Muscle of arm (tissue), 12 donors: Measurements from ENCODE around the gene CDH8. TPM values are rescaled to one million over a fixed set of nuclear protein-coding genes. Genes with fewer than 3 reads are reported as not detected.
"Not testable (repeated sequence)": the region's sequence is repeated elsewhere in the genome, so short reads cannot be mapped to it uniquely, and the experiment has no call there.

ENCODE experiments used
- DNase-seq: peaks from one replicate; pipeline ENCODE4 v3.0.0-alpha.2; 2013
- polyA plus RNA-seq, 12 donors: library from polyadenylated mRNA; unstranded; fragments of 120-200 nt; gene quantifications; one replicate each; pipeline ENCODE4 v1.2.1, GENCODE V29; 2013; ENCODE audit not compliant: insufficient read length in 12 of 12

CDH8 gene
- polyA plus RNA-seq, 12 donors = 1.0 to 3.3 (median 2.2) TPM; not detected in 2

- no peak for DNase-seq
These were observed 95.6 kb downstream of the CDH8 start for GRCh38 chr16:61940611-61941010.

DNA sequence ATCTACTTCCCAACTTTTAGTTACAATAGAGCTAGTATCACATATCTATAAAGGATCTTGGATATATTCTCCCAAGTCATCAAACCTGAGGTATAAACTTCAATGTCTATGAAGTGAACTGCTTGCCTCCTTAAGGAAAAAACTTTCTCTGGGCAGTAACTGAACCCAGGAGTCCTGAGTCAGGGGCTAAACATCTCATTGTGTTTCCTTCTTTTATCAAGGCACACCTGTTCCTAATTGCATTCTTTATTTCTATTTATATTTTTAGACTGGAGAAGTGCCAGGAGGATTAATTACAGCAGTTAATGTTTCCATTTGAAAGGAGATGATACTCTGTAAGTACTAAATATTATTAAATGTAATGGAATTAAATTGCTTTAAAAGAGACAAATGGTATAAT, 98.6 kb downstream of the CDH8 start:
- no peak for DNase-seq

- no peak for DNase-seq
These were observed 99.7 kb downstream of the CDH8 start for GRCh38 chr16:61936522-61936921.

- no peak for DNase-seq
These were observed 101.6 kb downstream of the CDH8 start for GRCh38 chr16:61934601-61935000.

DNA sequence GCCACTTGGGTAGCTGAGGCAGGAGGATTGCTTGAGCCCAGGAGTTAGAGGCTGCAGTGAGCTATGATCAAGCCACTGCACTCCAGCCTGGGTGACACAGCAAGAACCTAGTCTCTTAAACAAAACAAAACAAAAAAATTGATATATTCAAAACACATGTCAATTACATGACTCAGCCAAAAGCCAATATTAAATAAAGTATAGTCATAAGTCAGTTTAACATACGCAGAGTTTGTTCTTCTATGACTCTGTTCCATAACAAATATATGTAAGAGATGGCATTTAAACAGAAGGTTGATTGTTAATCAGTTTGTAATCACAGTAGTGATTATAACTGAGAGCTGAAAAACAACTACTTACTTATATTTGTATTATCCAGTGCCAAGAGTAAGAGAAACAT, 106.5 kb downstream of the CDH8 start:
- no peak for DNase-seq

GRCh38 chr16:61926766-61927165, 109.5 kb downstream of the CDH8 start:
- no peak for DNase-seq

GRCh38 chr16:61923629-61924028, 112.6 kb downstream of the CDH8 start:
- no peak for DNase-seq

DNA sequence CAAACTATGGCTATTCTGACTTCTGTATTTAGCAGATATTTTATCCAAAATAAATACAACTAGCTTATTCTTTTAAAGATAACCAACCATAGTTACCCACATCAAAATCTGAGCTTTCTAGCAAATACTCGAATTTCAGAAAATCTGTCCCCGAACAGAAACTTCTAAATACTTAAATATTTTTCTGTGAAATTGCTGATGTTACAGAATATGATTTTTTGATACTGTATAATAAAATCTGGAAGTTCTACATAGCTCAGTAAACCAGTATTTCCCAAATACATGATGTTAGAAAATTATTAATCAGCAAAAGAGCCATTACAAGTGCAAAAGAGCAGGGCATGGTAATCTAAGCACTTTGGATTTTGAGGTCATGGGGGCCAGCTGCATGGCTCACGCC, 114.9 kb downstream of the CDH8 start:
- no peak for DNase-seq

DNA sequence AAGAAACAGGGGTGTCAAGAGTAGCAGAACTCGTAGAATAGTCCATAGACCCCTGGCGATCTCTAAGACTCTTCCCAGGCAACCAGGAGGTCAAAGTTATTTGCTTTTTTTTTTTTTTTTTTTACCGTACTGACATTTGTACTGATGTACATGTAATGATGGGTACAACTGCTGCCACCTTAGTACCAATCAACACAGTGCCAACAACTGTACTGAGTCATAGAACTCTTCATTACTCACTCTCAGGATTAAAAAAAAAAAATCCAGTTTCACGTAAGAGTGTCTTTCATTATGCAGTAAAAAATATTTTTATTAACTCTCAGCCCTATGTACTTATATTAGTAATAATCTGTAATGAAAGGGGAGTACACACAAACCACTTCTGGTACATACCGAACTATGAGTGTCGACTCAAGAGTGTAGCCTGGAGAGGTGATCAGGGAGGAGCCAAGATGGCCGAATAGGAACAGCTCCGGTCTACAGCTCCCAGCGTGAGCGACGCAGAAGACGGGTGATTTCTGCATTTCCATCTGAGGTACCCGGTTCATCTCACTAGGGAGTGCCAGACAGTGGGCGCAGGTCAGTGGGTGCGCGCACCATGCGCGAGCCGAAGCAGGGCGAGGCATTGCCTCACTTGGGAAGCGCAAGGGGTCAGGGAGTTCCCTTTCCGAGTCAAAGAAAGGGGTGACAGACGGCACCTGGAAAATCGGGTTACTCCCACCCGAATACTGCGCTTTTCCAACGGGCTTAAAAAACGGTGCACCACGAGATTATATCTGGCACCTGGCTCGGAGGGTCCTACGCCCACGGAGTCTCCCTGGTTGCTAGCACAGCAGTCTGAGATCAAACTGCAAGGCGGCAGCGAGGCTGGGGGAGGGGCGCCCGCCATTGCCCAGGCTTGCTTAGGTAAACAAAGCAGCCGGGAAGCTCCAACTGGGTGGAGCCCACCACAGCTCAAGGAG, 118.1 kb downstream of the CDH8 start:
- DNase-seq = not testable (repeated sequence)

- no peak for DNase-seq
These were observed 120.7 kb downstream of the CDH8 start for GRCh38 chr16:61915569-61915968.

DNA sequence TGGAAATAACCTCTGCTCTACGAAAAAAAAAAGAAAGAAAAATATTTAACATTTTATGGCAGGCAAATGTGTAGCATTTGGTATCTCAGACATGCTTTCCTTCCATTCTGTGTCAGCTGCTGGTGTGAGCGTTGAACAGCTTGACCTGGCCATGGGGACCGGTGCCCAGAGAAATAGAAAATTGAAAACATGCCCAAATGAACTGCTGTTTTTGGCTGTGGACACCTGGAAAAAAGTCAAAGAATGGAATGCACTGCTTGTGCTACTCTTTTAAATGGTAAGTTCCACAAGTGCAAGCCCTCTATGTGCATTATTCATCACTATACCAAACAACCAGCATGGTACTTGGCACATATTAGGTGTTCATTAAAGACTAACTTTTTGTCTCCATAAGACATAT, 127.2 kb downstream of the CDH8 start:
- DNase-seq = peak; percentile 36

DNA sequence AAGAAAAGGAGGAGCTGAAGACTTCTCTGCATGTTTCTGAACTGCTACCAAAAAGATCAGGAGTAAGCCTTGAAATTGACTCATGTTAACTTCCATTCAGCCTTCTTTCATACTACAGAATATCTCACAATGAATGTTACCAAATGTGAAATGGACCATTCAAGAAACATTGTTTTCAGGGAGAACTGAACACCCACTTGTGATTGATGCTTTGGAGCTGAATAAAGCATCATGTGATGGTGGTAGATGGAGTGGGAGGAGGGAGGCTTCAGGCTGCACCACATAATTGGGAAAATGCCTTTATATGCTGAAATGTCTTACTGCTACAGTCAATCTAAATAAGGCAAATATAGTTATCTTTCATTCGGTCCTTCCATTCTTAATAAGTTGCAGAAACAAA, 127.8 kb downstream of the CDH8 start:
- no peak for DNase-seq

GRCh38 chr16:61901689-61902088, 134.5 kb downstream of the CDH8 start:
- no peak for DNase-seq

- no peak for DNase-seq
These were observed 135.8 kb downstream of the CDH8 start for GRCh38 chr16:61900482-61900881.

GRCh38 chr16:61897657-61898056, 138.6 kb downstream of the CDH8 start:
- DNase-seq = no peak

DNA sequence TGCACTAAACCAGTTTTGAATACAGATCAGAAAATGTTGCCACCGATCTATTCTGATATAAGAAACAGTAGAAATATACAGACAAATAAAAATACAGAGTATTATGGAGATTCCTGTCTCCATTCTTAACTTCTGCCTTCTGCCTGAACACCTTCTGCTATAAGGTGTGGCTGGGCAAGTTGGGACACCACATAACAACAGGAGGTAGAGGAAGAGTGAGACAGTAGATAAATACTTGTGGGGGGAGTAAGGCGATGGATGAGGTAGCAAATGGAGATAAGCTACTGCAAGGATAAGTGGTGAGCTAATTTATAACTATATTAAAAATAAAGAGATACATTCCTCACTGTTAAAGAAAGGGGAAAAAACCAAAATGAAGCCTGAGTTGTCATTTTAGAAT, 143.7 kb downstream of the CDH8 start:
- no peak for DNase-seq

GRCh38 chr16:61891460-61891859, 144.8 kb downstream of the CDH8 start:
- DNase-seq = no peak

- no peak for DNase-seq
These were observed 145.9 kb downstream of the CDH8 start for GRCh38 chr16:61890386-61890785.

DNA sequence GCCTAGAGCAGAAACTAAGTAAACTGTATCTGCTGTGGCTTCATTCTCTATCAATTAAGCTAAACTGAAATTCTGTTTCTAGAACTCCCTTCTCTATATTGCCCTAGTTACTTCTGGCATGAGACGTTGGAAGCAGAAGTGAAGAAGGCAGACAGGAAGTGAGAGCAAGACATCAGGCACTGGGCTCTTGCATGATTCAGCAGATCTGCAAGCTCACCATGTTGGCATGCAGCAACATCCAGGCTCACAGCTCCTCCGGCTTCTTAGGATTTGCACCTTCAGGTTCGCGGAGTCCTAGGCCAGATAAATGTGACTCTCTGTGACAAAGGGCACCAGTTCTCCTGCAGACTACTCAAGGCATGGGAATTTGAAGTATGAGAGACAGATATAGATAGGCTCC, 148.3 kb downstream of the CDH8 start:
- no peak for DNase-seq

DNA sequence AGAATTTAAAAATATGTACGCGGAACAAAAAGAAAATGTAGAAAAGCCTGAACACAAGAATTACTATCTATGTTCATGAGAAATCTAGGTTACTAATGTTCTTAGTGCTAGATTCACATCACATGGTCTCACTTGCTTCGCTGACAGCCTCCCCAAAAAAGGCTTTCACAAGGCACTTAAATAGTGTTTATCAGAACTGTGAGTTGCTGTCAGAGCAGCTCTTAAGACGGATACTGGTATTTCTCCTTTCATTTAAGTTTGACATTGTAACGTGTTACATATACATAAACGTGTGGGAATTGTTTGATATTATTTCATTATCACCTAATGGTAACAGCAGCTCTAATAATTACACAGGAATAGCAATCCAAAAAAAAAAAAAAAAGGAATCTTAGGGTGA, 150.9 kb downstream of the CDH8 start:
- DNase-seq = no peak

DNA sequence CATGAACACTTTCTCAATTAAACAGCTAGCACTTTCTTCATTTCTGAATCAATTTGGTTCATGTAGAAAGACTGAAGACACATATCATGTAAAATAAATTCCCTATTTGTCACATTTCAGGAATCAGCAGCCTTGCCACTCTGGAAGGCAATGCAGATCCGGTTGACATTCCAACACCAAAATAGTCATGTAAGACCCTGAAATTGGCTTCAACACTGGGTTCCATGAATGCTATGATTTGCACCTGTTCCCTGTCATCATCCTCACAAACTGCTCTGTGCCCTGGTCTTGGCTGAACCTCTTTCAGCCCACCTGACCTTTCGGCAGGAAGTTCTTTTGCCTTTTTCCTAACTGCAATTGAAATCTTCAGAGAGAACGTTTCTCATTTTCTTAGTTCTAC, 156.9 kb downstream of the CDH8 start:
- DNase-seq = no peak

- no peak for DNase-seq
These were observed 158.8 kb downstream of the CDH8 start for GRCh38 chr16:61877436-61877835.

GRCh38 chr16:61872778-61873119, 163.5 kb downstream of the CDH8 start:
- no peak for DNase-seq
